Retinal pigment epithelial cell (primary cell): ENCODE data around the gene KLF9.

ENCODE experiments used
- DNase-seq: peaks from one replicate; pipeline ENCODE4 v3.0.0-alpha.2; 2010; ENCODE audit warnings: low read depth
- H3K4me3 ChIP-seq: 2 replicates; pipeline ENCODE4 v1.5.1; 2011; ENCODE audit warnings: mild to moderate bottlenecking, low read length, control low read depth, moderate library complexity
- CTCF ChIP-seq: conservative IDR thresholded peaks from 2 replicates; pipeline ENCODE4 v1.5.1; 2011; ENCODE audit warnings: low read depth, low read length, control low read depth, inconsistent platforms

Gene KLF9

GRCh38 chr9:70385426-70385825, 29.0 kb downstream of the KLF9 start:
- no peak overlapping the region for H3K4me3 ChIP-seq
- TF ChIP-seq CTCF = no peak
- DNase-seq = no peak

- no peak for DNase-seq
- TF ChIP-seq CTCF = no peak
- no peak overlapping the region for H3K4me3 ChIP-seq
Measured at GRCh38 chr9:70382709-70383605, 31.5 kb downstream of the KLF9 start.

GRCh38 chr9:70382046-70382708, 32.3 kb downstream of the KLF9 start:
- no peak overlapping the region for H3K4me3 ChIP-seq
- DNase-seq = no peak
- TF ChIP-seq CTCF = no peak

- no peak for DNase-seq
- TF ChIP-seq CTCF = no peak
- H3K4me3 ChIP-seq = no peak overlapping the region
Measured at GRCh38 chr9:70374962-70375618, 39.4 kb downstream of the KLF9 start.

GRCh38 chr9:70367305-70367930, 47.0 kb downstream of the KLF9 start:
- DNase-seq = no peak
- TF ChIP-seq CTCF = no peak
- no peak overlapping the region for H3K4me3 ChIP-seq

- H3K4me3 ChIP-seq = no peak overlapping the region
- TF ChIP-seq CTCF = no peak
- no peak for DNase-seq
Measured at GRCh38 chr9:70363760-70364159, 50.7 kb downstream of the KLF9 start.
